Anterior cingulate cortex (tissue), 58 donors: Measurements from ENCODE around the gene COA7.

ENCODE experiments used
- DNase-seq, 58 donors: peaks; one replicate each; lab custom pipeline; 2025; lab: John Stamatoyannopoulos, UW

COA7 gene

GRCh38 chr1:52641307-52641706, 56.8 kb downstream of the COA7 start:
- no peak for DNase-seq

- no peak for DNase-seq
These were observed 57.5 kb downstream of the COA7 start for GRCh38 chr1:52640697-52641096.

GRCh38 chr1:52637946-52638345, 60.2 kb downstream of the COA7 start:
- DNase-seq, result no peak

- DNase-seq, result peak in 5 of 58 donors; percentile 1 to 14 (median 7)
These were observed 61.1 kb downstream of the COA7 start for GRCh38 chr1:52636721-52637695.

- no peak for DNase-seq
These were observed 62.6 kb downstream of the COA7 start for GRCh38 chr1:52635321-52636089.
